PC-3 (cell line): ENCODE measurements around the gene SNX2.

Experiments
- CTCF ChIP-seq: fragments of 300-600 bp; sonication (generic); conservative IDR thresholded peaks from 2 replicates; pipeline ENCODE4 v1.5.1; 2017; ENCODE audit warnings: antibody characterized with exemption, low read depth, mild to moderate bottlenecking, low read length
- EZH2 ChIP-seq: fragments of 300-600 bp; sonication (generic); IDR thresholded peaks from one replicate; pipeline ENCODE4 v1.6.1; 2017; ENCODE audit warnings: antibody characterized with exemption, mild to moderate bottlenecking, low read length; ENCODE audit not compliant: unreplicated experiment
- EZH2phosphoT487 ChIP-seq: fragments of 300-600 bp; sonication (generic); IDR thresholded peaks from 2 replicates; pipeline ENCODE4 v1.6.1; 2018; ENCODE audit warnings: mild to moderate bottlenecking, antibody characterized with exemption, low read length, borderline replicate concordance

GRCh38 chr5:122864400-122864799 lies 89.5 kb downstream of the SNX2 start:
- TF ChIP-seq CTCF (no peak), EZH2phosphoT487 (no peak), EZH2 (no peak)
